ENCODE data around the gene IGFL4. TPM values are rescaled to one million over a fixed set of nuclear protein-coding genes. Genes with fewer than 3 reads are reported as not detected.

Gene IGFL4
- total RNA-seq, 2 experiments from 2014 or later: not detected

- H3K4me3 Mint-ChIP-seq: no peak overlapping the region
Observed at GRCh38 chr19:46009530-46010510, 31.0 kb downstream of the IGFL4 start.

GRCh38 chr19:46006411-46006810 lies 34.4 kb downstream of the IGFL4 start:
- DNase-seq: no peak
- Histone ChIP-seq H3K27ac (ENCODE audit: low read depth in 1 of 2, low read length in 2 of 2) (no peak overlapping the region), H3K36me3 (ENCODE audit: insufficient read depth, low read length) (peaks cover 11% of the 10 kb centered on the region), H3K9me3 (ENCODE audit: control insufficient read depth in 1 of 2, insufficient read depth in 1 of 2, low read length in 2 of 2) (no peaks in the 10 kb centered on the region), H3K27me3 (ENCODE audit: control insufficient read depth in 1 of 2, insufficient read depth in 2 of 2, low read length in 2 of 2) (no peaks in the 10 kb centered on the region), H3K4me3 (ENCODE audit: low read length) (no peak overlapping the region), H3K4me1 (ENCODE audit: insufficient read depth, low read length) (peaks cover 5% of the 10 kb centered on the region)
- POLR2A ChIA-PET: no interaction called here
- no peak overlapping the region for H3K4me3 Mint-ChIP-seq
- H3K27me3 Mint-ChIP-seq: peaks cover 7% of the 10 kb centered on the region
- H3K4me1 Mint-ChIP-seq (ENCODE audit: low read depth): peaks cover 1% of the 10 kb centered on the region
- intact Hi-C loops (cut with DNase I, micrococcal nuclease): no loop called here
- CTCF ChIA-PET: no interaction called here
- no peaks in the 10 kb centered on the region for H3K9me3 Mint-ChIP-seq
- no peak overlapping the region for H3K27ac Mint-ChIP-seq
- ATAC-seq (ENCODE audit: poor library complexity): no peak
- no peak for TF ChIP-seq CTCF (IDR thresholded peaks at IDR 0.05)
- H3K36me3 Mint-ChIP-seq (ENCODE audit: low read depth): peaks cover 50% of the 10 kb centered on the region

More at GRCh38 chr19:46009530-46010510, 31.0 kb downstream of the IGFL4 start:
- Mint-ChIP-seq H3K36me3 (ENCODE audit: low read depth) (peaks cover 48% of the 10 kb centered on the region), H3K4me1 (ENCODE audit: low read depth) (peaks cover 6% of the 10 kb centered on the region), H3K27ac (no peak overlapping the region), H3K9me3 (no peaks in the 10 kb centered on the region), H3K27me3 (peaks cover 14% of the 10 kb centered on the region)
- ChIA-PET CTCF (interaction anchor here (1.2 kb wide), 1 partner anchor 17 kb away, joined by 4 read pairs; no protein-coding TSS in a partner anchor), POLR2A (no interaction called here)
- DNase-seq (peak; percentile 41 to 84 (median 59)), ATAC-seq (ENCODE audit: poor library complexity) (peak; percentile 71)
- peaks cover 9% of the 10 kb centered on the region for H3K4me1 ChIP-seq (ENCODE audit: insufficient read depth, low read length)
- H3K4me3 ChIP-seq (ENCODE audit: low read length): no peak overlapping the region
- H3K27me3 ChIP-seq (ENCODE audit: control insufficient read depth in 1 of 2, insufficient read depth in 2 of 2, low read length in 2 of 2): peaks cover 4 to 5% of the 10 kb centered on the region in 2 experiments
- no peak overlapping the region for H3K27ac ChIP-seq (ENCODE audit: low read depth in 1 of 2, low read length in 2 of 2)
- intact Hi-C loops (cut with DNase I, micrococcal nuclease): loop anchor here in 1 of 2 experiments (10.0 kb wide), 1 partner anchor 235 kb away; no protein-coding TSS in a partner anchor
- peak; percentile 83 for TF ChIP-seq CTCF (IDR thresholded peaks at IDR 0.05)
- H3K36me3 ChIP-seq (ENCODE audit: insufficient read depth, low read length): peaks cover 14% of the 10 kb centered on the region
- H3K9me3 ChIP-seq (ENCODE audit: control insufficient read depth in 1 of 2, insufficient read depth in 1 of 2, low read length in 2 of 2): no peaks in the 10 kb centered on the region

GRCh38 chr19:46002678-46003275 lies 38.0 kb downstream of the IGFL4 start:
- H3K9me3 Mint-ChIP-seq: no peaks in the 10 kb centered on the region
- H3K27ac ChIP-seq (ENCODE audit: low read depth in 1 of 2, low read length in 2 of 2): no peak overlapping the region
- DNase-seq (no peak), ATAC-seq (ENCODE audit: poor library complexity) (no peak)
- H3K36me3 Mint-ChIP-seq (ENCODE audit: low read depth): peaks cover 35% of the 10 kb centered on the region
- H3K4me3 Mint-ChIP-seq: no peak overlapping the region
- H3K27me3 Mint-ChIP-seq: no peaks in the 10 kb centered on the region
- ChIA-PET CTCF (interaction anchor here (1.5 kb wide), 1 partner anchor 26 kb away, joined by 3 read pairs; no protein-coding TSS in a partner anchor), POLR2A (no interaction called here)
- H3K4me3 ChIP-seq (ENCODE audit: low read length): no peak overlapping the region
- H3K4me1 Mint-ChIP-seq (ENCODE audit: low read depth): peaks cover 31% of the 10 kb centered on the region
- no peak overlapping the region for H3K27ac Mint-ChIP-seq
- no peak for TF ChIP-seq CTCF (IDR thresholded peaks at IDR 0.05)
- intact Hi-C loops (cut with DNase I, micrococcal nuclease): no loop called here
- peaks cover 11% of the 10 kb centered on the region for H3K36me3 ChIP-seq (ENCODE audit: insufficient read depth, low read length)
- H3K9me3 ChIP-seq (ENCODE audit: control insufficient read depth in 1 of 2, insufficient read depth in 1 of 2, low read length in 2 of 2): no peaks in the 10 kb centered on the region
- H3K4me1 ChIP-seq (ENCODE audit: insufficient read depth, low read length): peaks cover 20% of the 10 kb centered on the region
- peaks cover 0 to 2% of the 10 kb centered on the region in 2 experiments for H3K27me3 ChIP-seq (ENCODE audit: control insufficient read depth in 1 of 2, insufficient read depth in 2 of 2, low read length in 2 of 2)

All from CD4-positive, alpha-beta T cell (primary cell).